Sigmoid colon (tissue), 4 donors: ENCODE data around the gene SH3RF2.

ENCODE experiments used
- POLR2AphosphoS5 ChIP-seq, 4 donors: sonication (generic); formaldehyde crosslinking; IDR thresholded peaks; one replicate each; pipeline ENCODE4 v1.6.1; 2017; ENCODE audit warnings: antibody characterized with exemption in 4 of 4
- TF ChIP-seq, protein P1 (sequence below), 4 experiments: fragments of 450-650 bp in 3 of 4; fragments of 200-600 bp in 1 of 4; IDR thresholded peaks; one replicate each; pipeline ENCODE4 v1.5.1; 2016 to 2019; ENCODE audit warnings: antibody characterized with exemption in 4 of 4, mild to moderate bottlenecking in 3 of 4, moderate library complexity in 2 of 4

DNA sequence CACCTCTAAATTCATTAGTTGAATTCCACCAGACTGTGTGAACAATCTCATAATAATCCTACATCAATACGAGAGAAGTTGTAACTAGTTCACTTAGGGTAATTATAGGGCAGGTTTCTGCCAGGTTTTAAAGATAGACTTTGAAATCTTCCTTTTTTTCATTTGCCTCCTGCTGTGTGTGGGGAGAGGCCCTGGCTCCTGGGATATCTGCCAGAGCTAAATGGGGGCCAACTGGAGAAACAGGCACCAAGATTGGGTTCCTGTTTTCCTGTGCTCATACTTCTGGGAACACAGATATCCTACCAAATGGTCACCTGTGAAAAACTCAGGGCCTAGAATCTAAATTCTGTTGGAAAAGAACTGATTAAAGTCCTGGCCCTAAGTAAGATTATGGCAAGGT, 42.3 kb downstream of the SH3RF2 start:
- TF ChIP-seq, protein P1, sequence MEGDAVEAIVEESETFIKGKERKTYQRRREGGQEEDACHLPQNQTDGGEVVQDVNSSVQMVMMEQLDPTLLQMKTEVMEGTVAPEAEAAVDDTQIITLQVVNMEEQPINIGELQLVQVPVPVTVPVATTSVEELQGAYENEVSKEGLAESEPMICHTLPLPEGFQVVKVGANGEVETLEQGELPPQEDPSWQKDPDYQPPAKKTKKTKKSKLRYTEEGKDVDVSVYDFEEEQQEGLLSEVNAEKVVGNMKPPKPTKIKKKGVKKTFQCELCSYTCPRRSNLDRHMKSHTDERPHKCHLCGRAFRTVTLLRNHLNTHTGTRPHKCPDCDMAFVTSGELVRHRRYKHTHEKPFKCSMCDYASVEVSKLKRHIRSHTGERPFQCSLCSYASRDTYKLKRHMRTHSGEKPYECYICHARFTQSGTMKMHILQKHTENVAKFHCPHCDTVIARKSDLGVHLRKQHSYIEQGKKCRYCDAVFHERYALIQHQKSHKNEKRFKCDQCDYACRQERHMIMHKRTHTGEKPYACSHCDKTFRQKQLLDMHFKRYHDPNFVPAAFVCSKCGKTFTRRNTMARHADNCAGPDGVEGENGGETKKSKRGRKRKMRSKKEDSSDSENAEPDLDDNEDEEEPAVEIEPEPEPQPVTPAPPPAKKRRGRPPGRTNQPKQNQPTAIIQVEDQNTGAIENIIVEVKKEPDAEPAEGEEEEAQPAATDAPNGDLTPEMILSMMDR (IDR thresholded peaks at IDR 0.05), result no peak
- TF ChIP-seq POLR2AphosphoS5 (IDR thresholded peaks at IDR 0.05), result no peak
